Measurements from ENCODE around the gene NEUROG3. TPM values are rescaled to one million over a fixed set of nuclear protein-coding genes. Genes with fewer than 3 reads are reported as not detected.
"Not testable (repeated sequence)": the region's sequence is repeated elsewhere in the genome, so short reads cannot be mapped to it uniquely, and the experiment has no call there.

The NEUROG3 gene
- total RNA-seq, 1 donor from 2014 or later = not detected

GRCh38 chr10:69538461-69538860 lies 34.8 kb downstream of the NEUROG3 start:
- H3K9me3 Mint-ChIP-seq (ENCODE audit: low read depth) = peaks cover 20% of the 10 kb centered on the region
- H3K36me3 Mint-ChIP-seq (ENCODE audit: low read depth) = peaks cover 7% of the 10 kb centered on the region
- TF ChIP-seq, protein P1, sequence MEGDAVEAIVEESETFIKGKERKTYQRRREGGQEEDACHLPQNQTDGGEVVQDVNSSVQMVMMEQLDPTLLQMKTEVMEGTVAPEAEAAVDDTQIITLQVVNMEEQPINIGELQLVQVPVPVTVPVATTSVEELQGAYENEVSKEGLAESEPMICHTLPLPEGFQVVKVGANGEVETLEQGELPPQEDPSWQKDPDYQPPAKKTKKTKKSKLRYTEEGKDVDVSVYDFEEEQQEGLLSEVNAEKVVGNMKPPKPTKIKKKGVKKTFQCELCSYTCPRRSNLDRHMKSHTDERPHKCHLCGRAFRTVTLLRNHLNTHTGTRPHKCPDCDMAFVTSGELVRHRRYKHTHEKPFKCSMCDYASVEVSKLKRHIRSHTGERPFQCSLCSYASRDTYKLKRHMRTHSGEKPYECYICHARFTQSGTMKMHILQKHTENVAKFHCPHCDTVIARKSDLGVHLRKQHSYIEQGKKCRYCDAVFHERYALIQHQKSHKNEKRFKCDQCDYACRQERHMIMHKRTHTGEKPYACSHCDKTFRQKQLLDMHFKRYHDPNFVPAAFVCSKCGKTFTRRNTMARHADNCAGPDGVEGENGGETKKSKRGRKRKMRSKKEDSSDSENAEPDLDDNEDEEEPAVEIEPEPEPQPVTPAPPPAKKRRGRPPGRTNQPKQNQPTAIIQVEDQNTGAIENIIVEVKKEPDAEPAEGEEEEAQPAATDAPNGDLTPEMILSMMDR (IDR thresholded peaks at IDR 0.05) = no peak
- H3K27me3 Mint-ChIP-seq (ENCODE audit: low read depth) = peaks cover 44% of the 10 kb centered on the region
- H3K4me1 Mint-ChIP-seq (ENCODE audit: low read depth) = no peaks in the 10 kb centered on the region
- H3K4me3 Mint-ChIP-seq (ENCODE audit: unreplicated experiment) = no peak overlapping the region
- DNase-seq (ENCODE audit: low spot score) = no peak
- H3K27ac Mint-ChIP-seq (ENCODE audit: unreplicated experiment) = no peak overlapping the region

- peaks cover 43% of the 10 kb centered on the region for H3K27me3 Mint-ChIP-seq (ENCODE audit: low read depth)
- H3K27ac Mint-ChIP-seq (ENCODE audit: unreplicated experiment) = no peak overlapping the region
- H3K9me3 Mint-ChIP-seq (ENCODE audit: low read depth) = peaks cover 21% of the 10 kb centered on the region
- DNase-seq (ENCODE audit: low spot score) = no peak
- TF ChIP-seq, protein P1 (IDR thresholded peaks at IDR 0.05) = no peak
- peaks cover 11% of the 10 kb centered on the region for H3K36me3 Mint-ChIP-seq (ENCODE audit: low read depth)
- no peak overlapping the region for H3K4me3 Mint-ChIP-seq (ENCODE audit: unreplicated experiment)
- no peaks in the 10 kb centered on the region for H3K4me1 Mint-ChIP-seq (ENCODE audit: low read depth)
These were observed 35.8 kb downstream of the NEUROG3 start for GRCh38 chr10:69537449-69537848.

GRCh38 chr10:69536521-69536920 lies 36.7 kb downstream of the NEUROG3 start:
- Mint-ChIP-seq H3K9me3 (ENCODE audit: low read depth) (peaks cover 26% of the 10 kb centered on the region), H3K36me3 (ENCODE audit: low read depth) (peaks cover 12% of the 10 kb centered on the region), H3K27me3 (ENCODE audit: low read depth) (peaks cover 47% of the 10 kb centered on the region)
- H3K4me3 Mint-ChIP-seq (ENCODE audit: unreplicated experiment); H3K4me1 Mint-ChIP-seq (ENCODE audit: low read depth); H3K27ac Mint-ChIP-seq (ENCODE audit: unreplicated experiment); DNase-seq (ENCODE audit: low spot score): not testable (repeated sequence)

DNA sequence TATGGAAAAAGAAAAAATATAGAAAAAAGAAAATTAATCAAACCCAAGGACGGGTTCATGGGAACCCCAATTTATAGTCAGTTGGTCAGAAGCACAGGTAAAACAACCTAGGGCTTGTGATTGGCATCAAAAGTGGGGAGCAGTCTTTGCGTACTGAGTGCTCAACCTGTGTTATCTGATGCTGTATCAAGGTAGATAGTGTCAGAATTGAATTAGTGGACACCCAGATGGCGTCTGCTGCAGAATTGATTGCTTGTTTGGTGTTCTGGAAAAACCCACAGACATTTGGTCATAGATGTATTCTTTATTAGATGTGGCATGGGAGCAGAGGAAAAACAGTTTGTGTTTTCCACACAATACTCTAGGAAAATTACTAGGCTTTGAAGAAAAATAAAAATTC lies 39.6 kb downstream of the NEUROG3 start:
- no peak for DNase-seq (ENCODE audit: low spot score)
- H3K27ac Mint-ChIP-seq (ENCODE audit: unreplicated experiment) = no peak overlapping the region
- H3K27me3 Mint-ChIP-seq (ENCODE audit: low read depth) = peaks cover 39% of the 10 kb centered on the region
- no peak overlapping the region for H3K4me3 Mint-ChIP-seq (ENCODE audit: unreplicated experiment)
- no peaks in the 10 kb centered on the region for H3K4me1 Mint-ChIP-seq (ENCODE audit: low read depth)
- peaks cover 9% of the 10 kb centered on the region for H3K36me3 Mint-ChIP-seq (ENCODE audit: low read depth)
- H3K9me3 Mint-ChIP-seq (ENCODE audit: low read depth) = peaks cover 17% of the 10 kb centered on the region
- TF ChIP-seq, protein P1 (IDR thresholded peaks at IDR 0.05) = no peak

DNA sequence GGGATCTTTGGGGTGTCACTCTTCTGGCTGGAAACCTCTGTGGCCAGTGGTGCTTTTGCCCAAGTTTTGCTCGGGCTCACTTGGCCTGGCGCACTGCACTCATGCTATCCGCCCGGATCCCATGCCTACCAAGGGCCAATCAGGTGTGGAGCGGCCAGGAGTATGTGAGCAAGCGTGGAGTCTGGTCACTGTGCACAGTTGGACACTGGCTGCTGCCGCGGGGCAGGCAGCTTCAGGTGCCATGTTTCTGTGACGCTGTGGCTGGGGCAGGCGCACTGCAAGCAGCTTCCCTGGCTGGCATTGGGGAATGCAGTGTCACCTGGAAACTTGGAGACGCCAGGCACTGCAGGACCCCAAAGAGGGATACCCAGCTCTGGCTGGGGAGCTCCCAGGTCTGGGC lies 45.3 kb downstream of the NEUROG3 start:
- no peak overlapping the region for H3K4me3 Mint-ChIP-seq (ENCODE audit: unreplicated experiment)
- H3K9me3 Mint-ChIP-seq (ENCODE audit: low read depth) = peaks cover 8% of the 10 kb centered on the region
- TF ChIP-seq, protein P1 (IDR thresholded peaks at IDR 0.05) = no peak
- no peak overlapping the region for H3K27ac Mint-ChIP-seq (ENCODE audit: unreplicated experiment)
- H3K36me3 Mint-ChIP-seq (ENCODE audit: low read depth) = peaks cover 5% of the 10 kb centered on the region
- no peak for DNase-seq (ENCODE audit: low spot score)
- H3K27me3 Mint-ChIP-seq (ENCODE audit: low read depth) = peaks cover 44% of the 10 kb centered on the region
- H3K4me1 Mint-ChIP-seq (ENCODE audit: low read depth) = no peaks in the 10 kb centered on the region

Other genes starting within 250 kb of the NEUROG3 start
- gene TACR2, start 156.5 kb downstream of the NEUROG3 start, total RNA-seq = not detected in 3 replicates
- 1.7 to 11.1 TPM (median 8.9 TPM) in 3 replicates for gene TSPAN15, start 122.0 kb downstream of the NEUROG3 start, total RNA-seq
- 5.0 to 13.7 TPM (median 9.7 TPM) in 3 replicates for gene FAM241B, start 56.8 kb upstream of the NEUROG3 start, total RNA-seq
- gene COL13A1, start 228.5 kb upstream of the NEUROG3 start, total RNA-seq = 25.6 to 52.1 TPM (median 27.5 TPM) in 3 replicates

All from chondrocyte (in vitro differentiated cells).